NCI-H446 (cell line): ENCODE data around the gene MTX1.
"Not testable (repeated sequence)": the region's sequence is repeated elsewhere in the genome, so short reads cannot be mapped to it uniquely, and the experiment has no call there.

Experiments
- DNase-seq, 2 experiments: peaks; one replicate each; lab custom pipeline; 2025; lab: John Stamatoyannopoulos, UW

MTX1 gene, protein sequence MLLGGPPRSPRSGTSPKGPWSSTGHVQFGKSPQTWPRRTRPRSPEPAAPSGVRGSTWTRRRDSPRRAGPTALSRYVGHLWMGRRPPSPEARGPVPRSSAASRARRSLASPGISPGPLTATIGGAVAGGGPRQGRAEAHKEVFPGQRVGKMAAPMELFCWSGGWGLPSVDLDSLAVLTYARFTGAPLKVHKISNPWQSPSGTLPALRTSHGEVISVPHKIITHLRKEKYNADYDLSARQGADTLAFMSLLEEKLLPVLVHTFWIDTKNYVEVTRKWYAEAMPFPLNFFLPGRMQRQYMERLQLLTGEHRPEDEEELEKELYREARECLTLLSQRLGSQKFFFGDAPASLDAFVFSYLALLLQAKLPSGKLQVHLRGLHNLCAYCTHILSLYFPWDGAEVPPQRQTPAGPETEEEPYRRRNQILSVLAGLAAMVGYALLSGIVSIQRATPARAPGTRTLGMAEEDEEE

DNA sequence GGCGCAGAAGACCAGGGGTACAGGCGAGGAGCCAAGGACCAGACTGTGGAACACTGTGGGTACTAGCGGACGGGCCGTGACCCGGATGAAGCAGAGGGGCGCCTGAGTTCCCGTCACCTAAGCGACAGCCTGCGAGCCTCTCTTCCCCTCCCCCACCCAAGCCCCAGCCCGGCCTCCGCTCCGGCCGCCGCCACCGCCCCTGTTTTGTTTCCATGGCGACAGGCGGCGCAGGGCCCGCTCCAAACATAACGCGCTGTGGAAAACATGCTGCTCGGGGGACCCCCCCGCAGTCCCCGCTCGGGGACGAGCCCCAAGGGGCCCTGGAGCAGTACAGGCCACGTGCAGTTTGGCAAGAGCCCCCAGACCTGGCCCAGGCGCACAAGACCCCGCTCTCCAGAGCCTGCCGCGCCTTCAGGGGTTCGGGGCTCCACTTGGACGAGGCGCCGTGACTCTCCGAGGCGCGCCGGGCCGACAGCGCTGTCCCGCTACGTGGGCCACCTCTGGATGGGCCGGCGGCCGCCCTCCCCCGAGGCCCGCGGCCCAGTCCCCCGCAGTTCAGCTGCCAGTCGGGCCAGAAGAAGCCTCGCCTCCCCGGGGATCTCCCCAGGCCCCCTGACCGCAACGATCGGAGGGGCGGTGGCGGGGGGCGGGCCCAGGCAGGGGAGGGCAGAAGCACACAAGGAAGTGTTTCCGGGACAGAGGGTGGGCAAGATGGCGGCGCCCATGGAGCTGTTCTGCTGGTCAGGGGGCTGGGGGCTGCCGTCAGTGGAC lies at the start of gene MTX1:
Gene MTX1, plus strand, starts transcription at position 155 of the 771 bp plus-strand sequence. Its CDS starts 110 bp downstream, at position 265.
- peak; percentile 74 to 86 for DNase-seq

DNA sequence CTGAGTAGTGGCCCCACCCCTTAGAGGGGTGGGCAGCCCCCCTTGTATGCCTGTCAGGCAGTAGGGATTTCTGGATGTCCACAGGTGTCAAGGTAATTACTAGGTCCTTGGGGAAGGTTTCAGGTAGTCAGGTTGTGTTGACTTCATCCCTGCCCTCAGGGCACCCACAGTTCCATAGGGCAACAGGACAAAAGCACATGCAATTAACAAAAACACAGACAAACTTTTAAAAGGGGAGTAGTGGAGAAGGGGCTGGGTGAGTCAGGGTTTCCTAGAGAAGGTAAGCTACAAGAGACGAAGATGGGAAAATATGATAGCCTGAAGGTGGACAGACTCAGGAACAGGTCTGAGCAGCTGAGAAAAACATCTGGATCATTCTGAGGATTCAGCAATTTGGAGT lies 49.5 kb upstream of the MTX1 start:
- DNase-seq: no peak

DNA sequence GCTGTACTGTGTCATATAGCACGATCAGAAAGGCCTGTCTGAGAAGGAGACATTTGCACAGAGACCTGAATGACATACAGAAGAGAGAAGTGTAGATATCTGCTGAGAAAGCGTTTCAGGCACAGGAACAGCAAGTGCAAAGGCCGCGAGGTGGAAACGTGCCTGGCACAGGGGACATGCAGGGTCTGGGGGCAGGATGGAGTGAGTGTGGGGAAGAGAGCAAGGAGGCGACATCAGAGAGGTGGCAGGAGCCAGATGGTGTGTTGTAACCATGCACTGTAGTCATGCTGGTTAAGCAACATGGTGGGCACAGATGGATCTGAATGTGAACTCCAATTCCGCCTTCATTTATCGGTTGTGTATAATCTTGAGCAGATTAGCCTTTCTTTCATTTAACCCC lies 48.4 kb upstream of the MTX1 start:
- no peak for DNase-seq

DNA sequence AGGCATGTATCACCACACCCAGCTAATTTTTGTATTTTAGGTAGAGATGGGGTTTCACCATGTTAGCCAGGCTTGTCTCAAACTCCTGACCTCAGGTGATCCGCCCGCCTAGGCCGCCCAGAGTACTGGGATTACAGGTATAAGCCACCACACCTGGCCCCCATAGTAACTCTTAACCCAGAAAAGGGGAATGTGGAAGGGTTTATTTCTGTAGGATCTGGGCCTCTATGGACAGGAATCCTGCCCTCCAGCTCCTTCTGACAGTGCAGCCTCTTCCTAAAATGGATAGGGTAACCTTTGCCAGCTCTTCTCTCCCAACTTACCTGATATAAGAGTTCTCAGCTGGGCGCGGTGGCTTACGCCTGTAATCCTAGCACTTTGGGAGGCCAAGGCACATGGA lies 45.9 kb upstream of the MTX1 start:
- not testable (repeated sequence) for DNase-seq

DNA sequence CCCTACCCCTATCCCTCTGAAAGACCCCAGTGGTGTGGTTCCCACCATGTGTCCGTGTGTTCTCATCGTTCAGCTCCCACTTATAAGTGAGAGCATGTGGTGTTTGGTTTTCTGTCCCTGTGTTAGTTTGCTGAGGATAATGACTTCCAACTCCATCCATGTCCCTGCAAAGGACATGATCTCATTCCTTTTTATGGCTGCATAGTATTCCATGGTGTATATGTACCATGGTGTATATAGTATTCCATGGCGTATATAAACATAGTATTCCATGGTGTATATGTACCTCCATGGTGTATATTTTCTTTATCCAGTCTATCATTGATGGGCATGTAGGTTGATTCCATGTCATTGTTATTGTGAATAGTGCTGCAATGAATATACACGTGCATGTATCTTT lies 44.7 kb upstream of the MTX1 start:
- not testable (repeated sequence) for DNase-seq

DNA sequence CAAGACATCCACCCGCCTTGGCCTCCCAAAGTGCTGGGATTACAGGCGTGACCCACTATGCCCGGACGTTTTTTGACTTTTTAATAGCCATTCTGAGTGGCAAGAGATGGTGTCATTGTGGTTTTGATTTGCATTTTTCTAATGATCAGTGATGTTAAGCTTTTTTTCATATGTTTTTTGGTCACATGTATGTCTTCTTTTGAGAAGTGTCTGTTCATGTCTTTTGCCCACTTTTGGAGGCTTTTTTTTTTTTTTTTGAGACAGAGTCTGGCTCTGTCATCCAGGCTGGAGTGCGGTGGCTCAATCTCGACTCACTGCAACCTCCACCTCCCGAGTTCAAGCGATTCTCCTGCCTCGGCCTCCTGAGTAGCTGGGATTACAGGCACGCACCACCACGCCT lies 43.9 kb upstream of the MTX1 start:
- DNase-seq: not testable (repeated sequence)

DNA sequence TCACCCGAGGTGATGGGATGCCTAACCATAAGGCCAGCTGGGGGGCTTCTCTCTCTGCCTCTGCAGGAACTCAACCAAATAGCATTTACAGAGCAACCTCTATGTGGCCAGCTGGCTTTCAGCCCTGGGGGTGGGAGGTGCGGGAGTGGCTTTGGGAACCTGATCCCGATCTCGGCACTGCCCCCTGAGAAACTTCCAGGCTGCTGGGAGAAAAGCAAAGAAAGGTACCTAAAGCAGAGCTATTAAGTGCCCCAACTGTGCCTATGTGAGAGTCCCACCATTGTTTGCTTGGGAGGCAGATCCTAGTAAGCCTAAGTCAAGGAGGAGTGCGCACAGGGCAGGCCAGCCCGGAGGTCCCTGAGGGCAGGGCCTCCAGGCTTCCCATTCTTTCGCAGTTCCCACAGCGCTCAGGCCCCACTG lies 42.4 kb upstream of the MTX1 start:
- DNase-seq: no peak

DNA sequence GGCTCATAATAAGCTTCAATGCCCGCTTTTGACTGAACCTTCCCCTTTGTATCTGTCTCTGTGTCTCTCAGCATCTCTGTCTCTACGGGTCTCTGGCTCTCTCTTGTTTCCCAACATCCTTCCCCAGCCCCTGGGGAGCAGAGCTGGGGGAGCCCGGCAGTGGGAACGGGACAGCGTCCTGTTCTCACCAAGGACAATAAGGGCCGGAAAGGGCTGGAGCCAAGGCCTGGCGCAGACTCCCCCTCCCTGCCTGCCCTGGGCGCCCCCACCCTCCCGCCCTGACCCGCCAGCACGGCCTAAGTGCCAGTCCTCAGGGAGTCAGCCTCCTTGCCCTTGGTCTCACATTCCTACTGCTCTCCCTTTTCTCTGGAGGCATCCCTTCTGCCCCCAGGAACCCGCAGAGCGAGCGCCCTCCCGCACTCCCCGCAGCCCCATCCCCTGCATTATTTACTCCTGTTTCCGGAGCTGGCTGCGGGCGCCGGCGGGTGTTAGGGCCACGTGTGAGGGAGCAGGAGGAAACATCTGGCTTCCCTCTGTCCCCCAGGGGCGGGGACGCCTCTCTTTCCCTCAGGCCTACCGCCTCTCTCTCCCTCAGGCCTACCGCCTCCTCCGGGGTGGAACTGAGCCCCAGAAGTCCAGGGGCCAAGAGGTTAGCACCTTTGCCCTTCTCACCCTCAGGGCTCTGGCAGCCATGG lies 41.9 kb upstream of the MTX1 start:
- DNase-seq: no peak

DNA sequence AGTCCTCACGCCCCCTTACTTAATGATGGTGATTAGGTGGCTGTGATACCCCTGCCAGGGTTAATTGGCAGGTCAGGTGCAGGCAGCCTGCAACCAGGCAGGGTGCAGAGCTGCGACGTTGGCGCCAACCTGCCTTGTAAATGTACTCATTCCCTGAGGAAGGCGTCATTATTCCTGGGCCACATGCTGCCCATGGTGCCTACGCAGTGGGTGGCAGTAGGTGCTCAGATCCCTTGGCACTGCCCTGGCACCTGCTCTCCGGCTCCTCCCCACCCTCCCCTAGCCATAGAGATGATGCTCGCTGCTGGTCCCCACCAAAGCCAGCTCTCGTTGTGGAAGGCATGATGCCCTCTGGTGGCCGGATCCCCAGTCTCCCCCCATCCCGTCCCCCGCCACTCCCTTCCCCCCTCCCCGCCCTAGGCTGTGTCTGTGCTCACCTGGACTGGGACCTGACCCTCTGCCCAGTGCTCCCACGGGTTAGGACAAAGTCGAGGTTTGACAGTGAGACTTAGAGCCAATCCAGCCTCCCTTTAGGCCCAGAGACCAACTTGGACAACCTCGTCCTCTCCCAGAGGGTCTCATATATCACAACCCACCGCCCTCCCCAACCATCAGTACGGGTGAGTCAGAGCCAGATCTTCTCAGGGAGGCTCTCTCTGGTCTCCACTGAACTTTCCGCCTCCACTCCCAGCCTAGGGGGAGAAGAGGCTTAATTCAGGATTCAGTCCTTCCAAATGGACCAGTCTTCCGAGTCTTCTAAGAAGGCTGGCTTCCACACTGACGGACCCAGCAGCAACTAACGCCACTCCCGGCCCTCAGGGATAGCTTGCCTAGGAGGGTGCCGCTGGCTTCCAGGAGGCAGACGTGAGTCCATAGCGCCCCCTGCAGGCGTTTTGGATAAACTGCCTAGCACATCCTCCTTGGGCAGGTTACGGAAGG lies 41.1 kb upstream of the MTX1 start:
- peak; percentile 88 to 93 for DNase-seq

DNA sequence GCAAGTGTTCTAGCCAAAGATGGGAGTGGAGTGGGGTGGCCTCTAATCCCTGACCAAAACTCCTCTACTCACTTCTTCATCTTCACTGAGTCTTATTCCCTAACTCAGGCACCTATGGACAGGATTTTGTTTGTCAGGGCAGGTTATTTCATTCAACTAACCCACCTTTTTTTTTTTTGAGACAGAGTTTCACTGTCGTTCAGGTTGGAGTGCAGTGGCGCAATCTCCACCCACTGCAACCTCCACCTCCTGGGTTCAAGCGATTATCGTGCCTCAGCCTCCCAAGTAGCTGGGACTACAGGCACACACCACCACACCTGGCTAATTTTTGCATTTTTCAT lies 40.4 kb upstream of the MTX1 start:
- DNase-seq: not testable (repeated sequence)

DNA sequence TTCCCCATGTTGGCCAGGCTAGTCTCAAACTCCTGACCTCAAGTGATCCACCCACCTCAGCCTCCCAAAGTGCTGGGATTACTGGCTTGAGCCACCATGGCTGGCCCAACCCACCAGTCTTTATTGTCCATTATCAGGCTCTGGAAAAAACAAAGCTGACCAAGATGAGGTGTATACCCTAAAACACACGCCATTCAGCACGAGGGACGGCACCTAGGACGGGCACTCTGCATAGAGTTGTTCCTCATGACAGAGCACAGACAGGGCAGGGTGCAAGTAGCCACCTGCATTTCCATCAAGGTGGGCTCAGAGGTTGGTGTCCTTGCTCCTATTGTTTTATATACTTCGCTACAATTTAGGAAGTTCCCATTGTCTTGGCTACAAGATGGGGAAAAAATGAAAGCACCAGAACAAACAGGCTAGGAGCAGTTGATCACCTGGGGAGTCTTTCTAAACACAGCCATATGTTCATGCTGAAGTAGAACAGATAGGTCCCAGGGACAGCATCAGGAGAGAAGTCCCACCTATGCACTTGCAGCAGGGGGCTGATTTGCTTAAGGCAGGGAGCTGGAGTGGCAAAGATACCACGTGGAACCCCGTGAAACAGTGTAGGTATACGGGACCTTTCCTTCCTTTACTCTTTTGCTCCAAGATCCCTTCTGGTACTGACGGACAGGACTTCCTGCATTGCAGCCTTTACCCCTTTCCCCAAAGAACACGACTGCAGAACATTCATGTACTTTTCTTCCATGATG lies 39.9 kb upstream of the MTX1 start:
- no peak for DNase-seq

DNA sequence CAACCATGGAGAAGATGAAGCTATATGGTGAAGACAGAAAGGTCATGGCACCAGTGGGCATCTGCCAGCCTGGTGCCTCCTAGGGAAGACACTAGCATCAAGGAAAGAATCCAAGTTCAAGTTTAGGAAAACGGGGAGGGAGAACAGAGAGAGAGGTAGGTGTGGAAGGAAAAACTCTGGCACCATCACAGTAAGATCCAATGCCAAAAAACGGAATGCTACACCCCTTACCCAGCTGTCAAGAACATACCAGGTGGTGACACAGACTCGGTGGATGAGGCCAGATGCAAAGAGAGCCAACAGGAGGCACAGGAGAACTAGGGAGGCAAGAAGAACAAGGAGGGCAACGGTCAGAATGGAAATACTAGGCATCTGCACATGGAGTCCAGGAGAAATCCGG lies 39.0 kb upstream of the MTX1 start:
- no peak for DNase-seq

DNA sequence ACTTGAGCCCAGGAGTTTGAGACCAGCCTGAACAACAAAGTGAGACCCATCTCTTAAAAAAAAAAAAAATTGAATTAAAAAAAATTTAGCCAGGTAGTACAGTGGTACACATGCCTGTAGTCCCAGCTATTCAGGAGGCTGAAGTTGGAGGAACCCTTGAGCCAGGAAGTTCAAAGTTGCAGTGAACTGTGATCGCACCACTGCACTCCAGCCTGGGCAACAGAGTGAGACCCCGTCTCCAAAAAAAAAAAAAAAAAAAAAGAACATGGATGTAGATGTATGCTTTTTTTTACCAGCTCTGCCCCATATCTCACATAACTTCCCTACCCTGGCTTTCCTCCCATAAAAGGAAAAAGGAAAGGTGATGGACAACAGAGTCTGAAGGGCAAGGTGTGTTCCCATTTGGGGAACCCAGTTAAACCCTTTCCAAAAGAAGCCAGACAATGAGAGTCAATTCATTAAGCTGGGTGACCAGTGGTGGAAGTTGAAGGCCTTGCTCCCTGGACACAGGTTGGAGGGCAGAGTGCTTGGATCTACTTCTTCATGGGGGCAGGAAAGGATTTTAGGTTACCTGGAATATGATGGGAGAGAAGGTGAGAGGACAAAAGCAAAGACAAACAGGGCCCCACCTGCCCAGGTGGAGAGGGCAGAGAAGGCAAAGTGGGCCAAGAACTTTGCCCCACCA lies 38.3 kb upstream of the MTX1 start:
- no peak for DNase-seq

DNA sequence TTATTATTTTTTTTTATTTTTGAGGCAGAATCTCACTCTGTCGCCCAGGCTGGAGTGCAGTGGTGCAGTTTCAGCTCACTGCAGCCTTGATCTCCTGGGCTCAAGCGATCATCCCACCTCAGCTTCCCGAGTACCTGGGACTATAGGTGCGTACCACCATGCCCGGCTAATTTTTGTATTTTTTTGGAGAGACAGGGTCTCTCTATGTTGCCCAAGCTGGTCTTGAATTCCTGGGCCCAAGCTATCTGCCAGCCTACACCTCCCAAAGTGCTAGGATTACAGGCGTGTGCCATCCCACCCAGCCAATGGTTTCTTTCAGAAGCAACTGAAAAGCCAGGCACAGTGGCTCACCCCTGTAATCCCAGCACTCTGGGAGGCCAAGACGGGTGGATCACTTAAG lies 37.7 kb upstream of the MTX1 start:
- DNase-seq: no peak

DNA sequence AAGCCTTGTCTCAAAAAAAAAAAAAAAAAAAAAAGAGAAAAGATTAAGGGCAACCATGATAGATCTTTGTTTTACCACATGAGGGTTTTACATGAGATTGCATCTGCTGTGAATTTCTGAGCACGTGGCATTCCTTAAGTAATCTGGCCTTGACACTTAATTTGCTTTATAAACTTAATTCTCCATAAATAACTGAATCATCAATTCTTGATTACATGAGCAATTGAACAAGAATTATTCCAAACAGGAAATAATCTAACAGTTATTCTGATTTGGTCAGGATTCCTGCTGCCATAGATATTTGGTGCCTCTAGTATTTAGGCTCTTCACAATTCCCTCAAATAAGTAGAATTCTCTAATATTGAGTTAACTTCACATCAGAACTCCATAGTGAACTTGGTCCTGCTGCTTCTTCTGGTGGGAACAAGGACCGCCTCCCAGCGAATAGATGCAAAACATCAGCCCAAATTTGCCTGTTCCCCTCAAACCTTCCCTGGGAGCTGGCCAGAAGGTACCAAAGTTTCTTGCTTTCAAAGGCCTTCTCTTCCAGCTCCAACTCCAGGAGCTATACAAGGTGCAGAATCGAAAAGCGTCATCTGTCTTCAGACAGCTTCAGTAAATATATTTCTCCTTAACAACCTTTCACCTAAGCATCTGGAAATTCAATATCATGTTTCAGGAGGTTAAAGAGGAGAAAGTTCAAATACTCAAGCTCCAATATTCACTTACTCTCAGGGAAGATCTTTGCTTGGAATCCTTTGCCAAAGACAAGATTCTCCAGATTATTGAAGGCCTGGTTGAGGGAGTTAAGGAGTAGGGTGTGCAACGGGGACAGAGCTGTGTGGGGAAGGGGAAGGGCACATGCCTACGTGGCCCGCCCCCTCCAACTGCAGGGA lies 36.4 kb upstream of the MTX1 start:
- DNase-seq: no peak

DNA sequence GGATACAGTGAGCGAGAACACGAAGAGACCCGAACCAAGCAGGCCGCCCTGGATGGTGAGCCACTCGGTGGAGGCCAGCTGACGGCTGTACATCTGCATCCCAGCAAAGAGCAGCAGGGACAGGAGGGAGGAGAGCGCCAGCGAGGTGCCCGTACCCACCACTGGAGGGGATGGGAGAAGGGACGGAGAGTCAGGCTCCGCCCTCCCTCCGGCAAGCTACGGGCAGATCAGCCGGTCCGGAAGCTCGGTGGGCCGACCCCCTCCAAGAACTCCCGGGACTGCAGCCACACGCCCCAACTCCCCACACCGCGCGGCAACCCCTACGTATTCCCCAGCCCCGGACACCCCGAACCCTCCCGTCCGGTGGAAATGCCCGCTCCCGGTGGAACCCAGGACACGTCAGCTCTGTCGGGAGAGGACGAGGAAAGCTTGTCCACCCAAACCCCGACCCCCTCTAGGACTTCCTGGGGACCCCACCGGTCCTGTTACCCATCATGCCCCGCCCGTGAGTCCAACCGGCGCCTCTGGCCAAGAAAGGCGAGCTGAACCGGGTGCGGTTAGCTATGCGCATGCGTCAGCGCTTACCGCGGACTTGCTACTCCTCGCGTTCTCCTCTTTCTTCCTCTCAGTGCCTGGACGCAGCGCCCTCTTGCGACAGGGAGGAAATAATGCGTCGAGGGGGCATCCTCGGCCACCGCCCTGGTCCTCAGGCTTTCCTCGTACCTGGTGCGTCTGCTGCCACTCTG lies 35.6 kb upstream of the MTX1 start, which contains the start of gene KRTCAP2:
Gene KRTCAP2, minus strand, starts transcription at position 573 of the 746 bp plus-strand sequence. Its CDS starts 80 bp downstream, at position 493.
- DNase-seq: peak; percentile 97 to 99

DNA sequence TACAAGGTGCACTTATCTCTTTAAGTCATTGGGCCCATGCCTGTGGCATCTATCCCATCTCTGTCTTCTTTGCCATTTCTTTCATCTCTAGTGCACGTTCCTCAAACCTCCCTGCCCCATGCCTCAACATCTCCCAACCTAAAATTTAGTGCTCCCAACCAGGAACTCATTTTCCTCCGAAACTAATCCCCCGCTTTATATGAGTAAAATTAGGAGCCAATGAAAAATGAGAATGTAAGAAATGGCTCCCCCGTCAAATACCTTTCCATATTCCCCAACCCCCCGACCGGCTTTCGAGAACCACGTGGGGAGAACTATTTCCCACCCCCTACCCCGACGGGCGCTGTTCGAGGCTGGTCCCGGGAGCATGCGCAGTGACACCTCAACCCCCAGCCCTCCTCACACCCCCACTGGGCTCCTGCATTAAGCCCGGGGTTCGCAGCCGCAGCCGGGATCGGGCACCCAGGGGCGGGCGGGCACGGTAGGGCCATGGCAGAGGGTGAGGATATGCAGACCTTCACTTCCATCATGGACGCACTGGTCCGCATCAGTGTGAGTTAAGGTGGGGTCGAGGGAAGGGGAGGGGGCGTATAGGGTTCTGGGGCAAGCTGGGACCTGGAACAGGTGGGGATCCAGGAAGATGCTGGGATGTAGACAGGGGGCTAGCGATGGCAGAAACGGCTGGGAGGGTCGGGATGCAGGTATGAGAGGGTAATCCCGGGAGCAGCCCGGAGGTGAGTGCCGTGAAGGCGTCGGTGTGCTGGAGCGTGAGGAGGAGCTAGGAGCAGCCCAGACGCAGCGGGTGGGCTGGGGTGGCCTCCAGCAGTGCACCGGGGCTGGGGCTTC lies 34.8 kb upstream of the MTX1 start, which contains the start of gene TRIM46:
Gene TRIM46, plus strand, starts transcription at position 372 of the 846 bp plus-strand sequence. Its CDS starts 118 bp downstream, at position 490.
- DNase-seq: peak; percentile 89 to 92
